GM23338 (cell line): ENCODE results near the gene ASB16. TPM values are rescaled to one million over a fixed set of nuclear protein-coding genes. Genes with fewer than 3 reads are reported as not detected.

Experiments used
- ATAC-seq: fragments of 200-7000 bp; cut with Tn5 transposase; 3 replicates; pipeline ENCODE4 v1.9.1; 2020
- DNase-seq: peaks from one replicate; pipeline ENCODE4 v3.0.0-alpha.2; 2015; ENCODE audit warnings: low spot score
- H2AFZ ChIP-seq: fragments of 200-600 bp; sonication (generic); 2 replicates; pipeline ENCODE4 v1.8.0; 2016; ENCODE audit warnings: antibody characterized with exemption, mild to moderate bottlenecking, moderate library complexity
- H3F3A ChIP-seq: fragments of 200-600 bp; sonication (generic); replicated peaks from 2 replicates; pipeline ENCODE4 v1.8.0; 2017; ENCODE audit warnings: antibody characterized with exemption, mixed run types, low read depth
- H3K27ac ChIP-seq: fragments of 200-600 bp; sonication (generic); 2 replicates; pipeline ENCODE4 v1.6.1; 2016; ENCODE audit warnings: low read depth
- H3K27me3 ChIP-seq: fragments of 200-600 bp; sonication (generic); 2 replicates; pipeline ENCODE4 v1.8.0; 2016; ENCODE audit warnings: mild to moderate bottlenecking, mixed run types, moderate library complexity; ENCODE audit not compliant: insufficient read depth
- H3K36me3 ChIP-seq: fragments of 200-600 bp; sonication (generic); 2 replicates; pipeline ENCODE4 v1.8.0; 2016; ENCODE audit warnings: mild to moderate bottlenecking; ENCODE audit not compliant: insufficient read depth
- H3K4me1 ChIP-seq: fragments of 200-600 bp; sonication (generic); 2 replicates; pipeline ENCODE4 v1.8.0; 2016; ENCODE audit warnings: mild to moderate bottlenecking, moderate library complexity; ENCODE audit not compliant: insufficient read depth
- H3K4me2 ChIP-seq: fragments of 200-600 bp; sonication (generic); 2 replicates; pipeline ENCODE4 v1.7.1; 2017; ENCODE audit warnings: mixed run types
- H3K4me3 ChIP-seq: fragments of 200-600 bp; sonication (generic); 2 replicates; pipeline ENCODE4 v1.6.1; 2016; ENCODE audit warnings: mixed run types
- H3K79me2 ChIP-seq: fragments of 200-600 bp; sonication (generic); replicated peaks from 2 replicates; pipeline ENCODE4 v1.8.0; 2017; ENCODE audit warnings: mild to moderate bottlenecking; ENCODE audit not compliant: insufficient read depth
- H3K9me2 ChIP-seq: fragments of 200-600 bp; sonication (generic); 2 replicates; pipeline ENCODE4 v1.8.0; 2017; ENCODE audit not compliant: insufficient read depth
- H4K20me1 ChIP-seq: fragments of 200-600 bp; sonication (generic); replicated peaks from 2 replicates; pipeline ENCODE4 v1.8.0; 2017; ENCODE audit warnings: mild to moderate bottlenecking; ENCODE audit not compliant: insufficient read depth
- H3K27ac Mint-ChIP-seq: 2 replicates; pipeline ENCODE4 v1.8.0; 2020; ENCODE audit warnings: inconsistent platforms, mild to moderate bottlenecking, moderate library complexity, mixed read lengths
- H3K27me3 Mint-ChIP-seq: 3 replicates; pipeline ENCODE4 v1.8.0; 2022; ENCODE audit warnings: low read depth, mild to moderate bottlenecking, moderate library complexity, mixed read lengths, inconsistent platforms; ENCODE audit not compliant: insufficient read depth, poor library complexity
- H3K36me3 Mint-ChIP-seq: 3 replicates; pipeline ENCODE4 v1.8.0; 2021; ENCODE audit warnings: low read depth, mild to moderate bottlenecking, inconsistent platforms, moderate library complexity, mixed read lengths
- H3K4me1 Mint-ChIP-seq: 3 replicates; pipeline ENCODE4 v1.8.0; 2020; ENCODE audit warnings: mild to moderate bottlenecking, inconsistent platforms, mixed read lengths
- H3K4me3 Mint-ChIP-seq: 3 replicates; pipeline ENCODE4 v1.8.0; 2021; ENCODE audit warnings: moderate library complexity, mild to moderate bottlenecking, inconsistent platforms, mixed read lengths
- H3K9me3 Mint-ChIP-seq: 3 replicates; pipeline ENCODE4 v1.8.0; 2020; ENCODE audit warnings: moderate library complexity, mild to moderate bottlenecking, inconsistent platforms, mixed read lengths
- CREB1 ChIP-seq: fragments of 250-450 bp; sonication (Bioruptor Pico); IDR thresholded peaks from 2 replicates; pipeline ENCODE4 v1.5.0; 2020; ENCODE audit warnings: low read depth, mild to moderate bottlenecking, moderate library complexity
- CTCF ChIP-seq, 2 experiments: fragments of 200-600 bp in 1 of 2; sonication (generic) in 1 of 2; conservative IDR thresholded peaks; 2 replicates each; pipeline versions ENCODE4 v1.5.1 to v1.6.1; 2016 to 2017; ENCODE audit warnings: antibody characterized with exemption in 2 of 2, low read depth in 2 of 2, mild to moderate bottlenecking in 2 of 2, moderate library complexity in 1 of 2
- EZH2 ChIP-seq: fragments of 200-600 bp; sonication (generic); IDR thresholded peaks from one replicate; pipeline ENCODE4 v1.8.0; 2017; ENCODE audit warnings: antibody characterized with exemption, mild to moderate bottlenecking, low read depth; ENCODE audit not compliant: unreplicated experiment
- EZH2phosphoT487 ChIP-seq: fragments of 200-600 bp; sonication (generic); IDR thresholded peaks from one replicate; pipeline ENCODE4 v1.8.1; 2018; ENCODE audit warnings: antibody characterized with exemption; ENCODE audit not compliant: unreplicated experiment
- JUNB ChIP-seq: IDR thresholded peaks from one replicate; pipeline ENCODE4 v1.6.1; 2016; ENCODE audit warnings: antibody characterized with exemption; ENCODE audit not compliant: unreplicated experiment
- NANOG ChIP-seq: IDR thresholded peaks from 2 replicates; pipeline ENCODE4 v1.6.1; 2016; ENCODE audit warnings: antibody characterized with exemption, borderline replicate concordance
- REST ChIP-seq: IDR thresholded peaks from one replicate; pipeline ENCODE4 v1.6.1; 2018; ENCODE audit warnings: antibody characterized with exemption; ENCODE audit not compliant: unreplicated experiment
- STAT1 ChIP-seq: IDR thresholded peaks from one replicate; pipeline ENCODE4 v1.6.1; 2016; ENCODE audit warnings: antibody characterized with exemption; ENCODE audit not compliant: unreplicated experiment
- ZNF114 ChIP-seq: fragments of 250-450 bp; sonication (Bioruptor Pico); IDR thresholded peaks from 2 replicates; pipeline ENCODE4 v1.5.0; 2020; ENCODE audit warnings: mild to moderate bottlenecking, moderate library complexity
- ZNF331 ChIP-seq: fragments of 250-450 bp; sonication (Bioruptor Pico); IDR thresholded peaks from 2 replicates; pipeline ENCODE4 v1.5.0; 2020; ENCODE audit warnings: low read depth, mild to moderate bottlenecking, moderate library complexity
- polyA plus RNA-seq: library from polyadenylated mRNA; unstranded; fragments of >200 nt; fragmentation: Nextera tagmentation; extraction: Ambion mirVana; gene quantifications from 2 replicates; pipeline ENCODE4 v1.2.1, GENCODE V29; 2016
- total RNA-seq: library from RNA; depleted of rRNA; stranded (reverse); fragments of >200 nt; shearing (Covaris generic); gene quantifications from 2 replicates; pipeline ENCODE4 v1.2.3, GENCODE V29; 2014

Gene ASB16
- total and polyA plus RNA-seq, 2 experiments from 2014 or later = 0.47 TPM; not detected in 1

- no peak overlapping the region for H3K27ac Mint-ChIP-seq
Measured at GRCh38 chr17:44193326-44194084, 23.0 kb downstream of the ASB16 start.

GRCh38 chr17:44197107-44197506 lies 26.6 kb downstream of the ASB16 start:
- Mint-ChIP-seq H3K36me3 (peaks cover 59% of the 10 kb centered on the region), H3K4me3 (no peak overlapping the region), H3K27ac (no peak overlapping the region), H3K4me1 (peaks cover 29% of the 10 kb centered on the region), H3K9me3 (no peaks in the 10 kb centered on the region), H3K27me3 (peaks cover 13% of the 10 kb centered on the region)
- no peak overlapping the region for H3K4me3 ChIP-seq
- no peaks in the 10 kb centered on the region for H3K27me3 ChIP-seq
- ATAC-seq (no peak), DNase-seq (no peak)
- no peak overlapping the region for H3K27ac ChIP-seq
- no peaks in the 10 kb centered on the region for H3K9me2 ChIP-seq
- peaks cover 23% of the 10 kb centered on the region for H3K79me2 ChIP-seq
- peaks cover 26% of the 10 kb centered on the region for H3K4me1 ChIP-seq
- H3K4me2 ChIP-seq = no peak overlapping the region
- no peak overlapping the region for H2AFZ ChIP-seq
- TF ChIP-seq CTCF (conservative IDR thresholded peaks at IDR 0.05; ENCODE audit: low read depth in 2 of 2) (no peak), ZNF114 (CRISPR knock-in tag) (no peak), ZNF331 (CRISPR knock-in tag) (no peak), JUNB (no peak)
- peaks cover 12% of the 10 kb centered on the region for H3K36me3 ChIP-seq
- H4K20me1 ChIP-seq = peaks cover 5% of the 10 kb centered on the region; the same call in 1 of the 2 replicates
- H3F3A ChIP-seq = peaks cover 27% of the 10 kb centered on the region

More at GRCh38 chr17:44193326-44194084, 23.0 kb downstream of the ASB16 start:
- Histone ChIP-seq H3K4me2 (no peak overlapping the region), H3K4me3 (no peak overlapping the region), H3K36me3 (peaks cover 12% of the 10 kb centered on the region), H3K4me1 (peaks cover 30% of the 10 kb centered on the region), H3F3A (peaks cover 26% of the 10 kb centered on the region; the same call in 1 of the 2 replicates), H3K27me3 (no peaks in the 10 kb centered on the region), H2AFZ (no peak overlapping the region), H3K9me2 (no peaks in the 10 kb centered on the region), H3K79me2 (peaks cover 19% of the 10 kb centered on the region), H4K20me1 (peaks cover 10% of the 10 kb centered on the region; the same call in 1 of the 2 replicates), H3K27ac (0 out of 2 replicates have a peak overlapping the region, but pooled peaks have one; percentile 34)
- Mint-ChIP-seq H3K9me3 (no peaks in the 10 kb centered on the region), H3K36me3 (peaks cover 72% of the 10 kb centered on the region), H3K4me3 (no peak overlapping the region), H3K27me3 (peaks cover 15% of the 10 kb centered on the region), H3K4me1 (peaks cover 37% of the 10 kb centered on the region)
- DNase-seq = no peak
- no peak for ATAC-seq
- TF ChIP-seq ZNF114 (CRISPR knock-in tag) (no peak), JUNB (no peak), ZNF331 (CRISPR knock-in tag) (no peak), NANOG (no peak), REST (no peak), STAT1 (no peak), EZH2 (no peak), EZH2phosphoT487 (no peak), CREB1 (CRISPR knock-in tag) (no peak)
